ENCODE results near the gene NME2. TPM values are rescaled to one million over a fixed set of nuclear protein-coding genes. Genes with fewer than 3 reads are reported as not detected.

NME2 gene
- polyA plus RNA-seq, 1 donor from 2014 or later, result 127 TPM

GRCh38 chr17:51119415-51120356, 46.5 kb upstream of the NME2 start:
- Histone ChIP-seq H4K20me1 (ENCODE audit: insufficient read depth) (no peaks in the 10 kb centered on the region), H3K9me2 (ENCODE audit: insufficient read depth, low read length) (no peaks in the 10 kb centered on the region), H3K9ac (ENCODE audit: low read length) (peak overlapping the region; percentile 96), H3K36me3 (ENCODE audit: insufficient read depth, low read length) (no peaks in the 10 kb centered on the region), H3K27ac (ENCODE audit: low read length) (peak overlapping the region; percentile 93), H3F3A (ENCODE audit: insufficient read depth, low read length, poor library complexity, severe bottlenecking) (no peaks in the 10 kb centered on the region), H3K27me3 (ENCODE audit: insufficient read depth, low read depth, low read length) (no peaks in the 10 kb centered on the region), H3K9me3 (ENCODE audit: low read length) (no peaks in the 10 kb centered on the region), H3K4me2 (ENCODE audit: low read length) (peak overlapping the region; percentile 91), H3K4me3 (ENCODE audit: low read length) (peak overlapping the region; percentile 99), H2AFZ (ENCODE audit: low read depth, low read length) (peak overlapping the region; percentile 73), H3K79me2 (replicated peaks; ENCODE audit: insufficient read depth, low read length) (peaks cover 39% of the 10 kb centered on the region)
- TF ChIP-seq RAD21 (conservative IDR thresholded peaks at IDR 0.05), result no peak
- TF ChIP-seq CTCF (IDR thresholded peaks at IDR 0.05; ENCODE audit: poor library complexity, severe bottlenecking), result peak; percentile 13
- TF ChIP-seq EZH2 (IDR thresholded peaks at IDR 0.05; ENCODE audit: borderline replicate concordance, insufficient read depth, low read length, poor library complexity, severe bottlenecking), result no peak
- TF ChIP-seq MXI1 (conservative IDR thresholded peaks at IDR 0.05; ENCODE audit: poor library complexity, severe bottlenecking), result no peak

GRCh38 chr17:51120357-51120738, 45.9 kb upstream of the NME2 start:
- Histone ChIP-seq H3F3A (ENCODE audit: insufficient read depth, low read length, poor library complexity, severe bottlenecking) (no peaks in the 10 kb centered on the region), H4K20me1 (ENCODE audit: insufficient read depth) (no peaks in the 10 kb centered on the region)

More at GRCh38 chr17:51120357-51120738, 45.9 kb upstream of the NME2 start:
- no peaks in the 10 kb centered on the region for H3K9me2 ChIP-seq (ENCODE audit: insufficient read depth, low read length)
- H3K27ac ChIP-seq (ENCODE audit: low read length), result peak overlapping the region; percentile 93
- H3K79me2 ChIP-seq (replicated peaks; ENCODE audit: insufficient read depth, low read length), result peaks cover 39% of the 10 kb centered on the region
- TF ChIP-seq EZH2 (IDR thresholded peaks at IDR 0.05; ENCODE audit: borderline replicate concordance, insufficient read depth, low read length, poor library complexity, severe bottlenecking), result no peak
- peak; percentile 65 for TF ChIP-seq REST (IDR thresholded peaks at IDR 0.05; ENCODE audit: borderline replicate concordance)
- peak; percentile 28 for TF ChIP-seq RAD21 (conservative IDR thresholded peaks at IDR 0.05)
- TF ChIP-seq TAF1 (IDR thresholded peaks at IDR 0.05; ENCODE audit: low read depth), result no peak
- TF ChIP-seq CTCF (IDR thresholded peaks at IDR 0.05; ENCODE audit: poor library complexity, severe bottlenecking), result no peak
- peak; percentile 40 for TF ChIP-seq SMC3 (conservative IDR thresholded peaks at IDR 0.05; ENCODE audit: poor library complexity)
- TF ChIP-seq POLR2AphosphoS5 (IDR thresholded peaks at IDR 0.05), result no peak
- TF ChIP-seq MXI1 (conservative IDR thresholded peaks at IDR 0.05; ENCODE audit: poor library complexity, severe bottlenecking), result peak; percentile 60
- TF ChIP-seq EP300 (conservative IDR thresholded peaks at IDR 0.05; ENCODE audit: poor library complexity, severe bottlenecking), result no peak
- no peaks in the 10 kb centered on the region for H3K36me3 ChIP-seq (ENCODE audit: insufficient read depth, low read length)
- H3K4me2 ChIP-seq (ENCODE audit: low read length), result no peak overlapping the region
- H3K27me3 ChIP-seq (ENCODE audit: insufficient read depth, low read depth, low read length), result no peaks in the 10 kb centered on the region
- H3K4me3 ChIP-seq (ENCODE audit: low read length), result peak overlapping the region; percentile 99
- peak overlapping the region; percentile 96 for H3K9ac ChIP-seq (ENCODE audit: low read length)
- H2AFZ ChIP-seq (ENCODE audit: low read depth, low read length), result peak overlapping the region; percentile 73
- H3K9me3 ChIP-seq (ENCODE audit: low read length), result no peaks in the 10 kb centered on the region

Measured in neural cell (in vitro differentiated cells).